HUES6 (cell line): ENCODE data around the gene ELMO2.

Experiments used
- H3K27ac ChIP-seq: 2 replicates; pipeline ENCODE4 v1.7.0; 2013; ENCODE audit warnings: low read depth, mild to moderate bottlenecking, low read length, inconsistent platforms
- H3K27me3 ChIP-seq: 2 replicates; pipeline ENCODE4 v1.6.1; 2013; ENCODE audit warnings: low read length; ENCODE audit not compliant: control insufficient read depth, insufficient read depth
- H3K36me3 ChIP-seq: 2 replicates; pipeline ENCODE4 v1.6.1; 2013; ENCODE audit warnings: low read length; ENCODE audit not compliant: control insufficient read depth, insufficient read depth
- H3K4me1 ChIP-seq: 2 replicates; pipeline ENCODE4 v1.6.1; 2013; ENCODE audit warnings: low read length; ENCODE audit not compliant: control insufficient read depth, insufficient read depth
- H3K4me3 ChIP-seq: 2 replicates; pipeline ENCODE4 v1.5.1; 2013; ENCODE audit warnings: low read depth, low read length
- H3K9ac ChIP-seq: one replicate; pipeline ENCODE4 v1.6.1; 2013; ENCODE audit warnings: mild to moderate bottlenecking, low read length
- H3K9me3 ChIP-seq: 2 replicates; pipeline ENCODE4 v1.6.1; 2013; ENCODE audit warnings: low read depth, low read length; ENCODE audit not compliant: control insufficient read depth, insufficient read depth

ELMO2 gene

DNA sequence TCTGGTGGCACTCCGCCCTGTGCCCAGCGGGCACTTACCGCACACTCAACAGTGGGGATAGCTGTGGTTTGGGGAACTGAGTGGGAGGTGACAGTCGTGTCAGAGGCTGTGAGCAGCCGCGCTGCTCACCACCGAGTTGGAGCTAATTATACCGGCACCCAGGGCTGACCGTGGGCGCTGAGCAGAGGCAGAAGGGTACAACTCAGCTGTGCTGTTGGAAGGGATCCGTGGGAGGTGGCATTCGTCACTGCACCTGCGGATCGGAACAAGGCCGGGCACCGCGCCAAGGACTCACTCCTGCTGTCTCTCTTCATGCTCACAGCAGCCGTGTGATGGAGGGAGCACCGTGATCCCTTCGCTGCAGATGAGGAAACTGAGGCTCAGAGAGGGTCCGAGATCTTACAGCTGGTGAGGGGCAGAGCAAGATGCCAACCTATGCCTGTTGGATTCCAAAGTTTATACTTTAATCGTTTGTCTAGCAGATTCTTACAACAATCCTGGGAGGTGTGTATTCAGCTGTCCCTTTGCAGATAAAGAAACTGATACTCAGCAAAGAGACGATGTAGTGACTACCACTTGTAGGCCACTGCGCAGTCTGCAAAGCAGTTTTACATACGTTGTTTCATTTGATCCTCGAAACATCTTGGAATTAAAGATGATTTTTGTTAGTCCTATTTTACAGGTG is 713 bp upstream of the ELMO2 start:
- no peaks in the 10 kb centered on the region for H3K36me3 ChIP-seq
- H3K4me3 ChIP-seq: peak overlapping the region; percentile 87
- H3K9ac ChIP-seq: peak overlapping the region; percentile 32
- H3K27me3 ChIP-seq: peaks cover 3% of the 10 kb centered on the region; the same call in 1 of the 2 replicates
- no peak overlapping the region for H3K27ac ChIP-seq
- no peaks in the 10 kb centered on the region for H3K9me3 ChIP-seq
- H3K4me1 ChIP-seq: peaks cover 16% of the 10 kb centered on the region

DNA sequence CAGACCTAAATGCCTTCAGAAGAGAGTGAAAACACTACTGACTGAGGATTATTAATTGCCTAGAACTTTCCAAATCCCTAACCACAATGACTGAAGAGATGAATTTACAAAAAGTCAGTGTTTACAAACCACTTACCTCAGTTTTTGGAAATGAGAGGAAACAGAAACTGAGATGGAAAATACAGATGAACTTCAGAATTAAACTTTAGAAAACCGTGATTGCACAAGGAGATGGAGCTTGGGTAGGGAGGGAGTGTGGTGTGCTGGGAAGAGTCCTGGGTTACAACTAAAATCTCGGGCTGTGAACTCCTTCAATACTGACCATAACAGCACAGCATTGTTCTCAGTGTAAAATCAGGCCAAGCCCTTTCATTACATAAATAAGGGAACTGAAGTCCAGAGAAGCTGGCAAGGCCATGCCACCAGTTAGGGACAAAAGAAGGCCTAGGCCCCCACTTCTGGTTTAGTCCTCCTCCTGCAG is 4.0 kb downstream of the ELMO2 start:
- no peaks in the 10 kb centered on the region; the same call in 1 of the 2 replicates for H3K27me3 ChIP-seq
- no peak overlapping the region for H3K9ac ChIP-seq
- peaks cover 26% of the 10 kb centered on the region for H3K4me1 ChIP-seq
- H3K9me3 ChIP-seq: no peaks in the 10 kb centered on the region
- H3K27ac ChIP-seq: no peak overlapping the region
- H3K36me3 ChIP-seq: peaks cover 18% of the 10 kb centered on the region; the same call in 1 of the 2 replicates
- H3K4me3 ChIP-seq: no peak overlapping the region

DNA sequence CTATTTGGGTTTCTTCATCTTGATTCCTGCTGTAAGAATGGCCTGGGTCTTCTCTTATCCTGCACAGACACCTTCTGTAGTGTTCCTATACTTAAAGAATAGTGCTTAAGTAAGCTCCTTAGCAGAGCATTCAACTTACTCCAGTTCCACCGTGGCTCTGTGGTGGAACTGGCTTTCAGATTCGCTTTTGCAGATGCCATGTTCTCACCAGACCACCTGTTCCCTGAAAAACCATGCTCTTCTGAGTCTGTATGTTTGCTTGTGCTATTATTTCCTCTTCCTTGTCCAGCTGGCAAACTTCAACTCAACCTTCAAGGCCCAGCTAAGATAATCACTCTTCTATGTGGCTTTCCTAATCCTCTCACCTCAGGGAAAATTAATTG is 4.9 kb downstream of the ELMO2 start:
- Histone ChIP-seq H3K27ac (no peak overlapping the region), H3K9me3 (no peaks in the 10 kb centered on the region)

DNA sequence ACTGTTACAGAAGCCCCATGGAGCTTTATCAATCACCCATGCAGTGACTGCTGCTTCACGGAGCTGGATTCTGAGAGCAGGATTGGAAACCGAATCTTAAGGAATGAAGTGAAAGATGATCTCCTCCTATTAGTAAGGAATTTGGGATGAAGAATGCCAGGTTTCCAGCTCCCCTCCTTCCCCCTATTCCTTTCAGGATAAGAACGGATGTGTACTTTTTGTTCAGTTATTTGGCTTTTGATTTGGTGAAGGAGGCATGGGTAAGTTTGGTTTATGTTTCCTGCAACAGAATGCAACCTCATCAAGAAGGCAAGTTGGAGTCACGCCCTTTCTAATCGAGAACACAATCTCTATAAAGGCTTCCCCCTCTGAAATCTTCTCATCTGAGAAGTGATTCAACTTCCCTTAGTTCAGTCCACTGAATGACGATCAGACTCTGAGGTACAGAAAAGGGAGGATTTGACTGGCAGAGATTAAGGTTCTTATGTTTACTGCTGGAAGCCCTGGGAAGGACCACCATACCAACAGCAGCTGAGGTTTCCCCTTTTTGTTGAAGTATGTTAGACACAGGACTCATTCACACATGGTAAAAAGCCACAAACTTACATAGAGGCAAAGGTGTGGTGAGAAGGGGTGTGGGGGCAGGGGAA is 5.5 kb downstream of the ELMO2 start:
- Histone ChIP-seq H3K4me3 (no peak overlapping the region), H3K4me1 (peaks cover 21% of the 10 kb centered on the region), H3K9ac (peak overlapping the region; percentile 27), H3K36me3 (peaks cover 25% of the 10 kb centered on the region), H3K9me3 (no peaks in the 10 kb centered on the region), H3K27me3 (no peaks in the 10 kb centered on the region), H3K27ac (no peak overlapping the region)

More for the DNA sequence above, 4.9 kb downstream of the ELMO2 start:
- peaks cover 21% of the 10 kb centered on the region for H3K4me1 ChIP-seq
- H3K36me3 ChIP-seq: peaks cover 22% of the 10 kb centered on the region
- H3K27me3 ChIP-seq: no peaks in the 10 kb centered on the region
- H3K4me3 ChIP-seq: no peak overlapping the region
- H3K9ac ChIP-seq: peak overlapping the region; percentile 27

DNA sequence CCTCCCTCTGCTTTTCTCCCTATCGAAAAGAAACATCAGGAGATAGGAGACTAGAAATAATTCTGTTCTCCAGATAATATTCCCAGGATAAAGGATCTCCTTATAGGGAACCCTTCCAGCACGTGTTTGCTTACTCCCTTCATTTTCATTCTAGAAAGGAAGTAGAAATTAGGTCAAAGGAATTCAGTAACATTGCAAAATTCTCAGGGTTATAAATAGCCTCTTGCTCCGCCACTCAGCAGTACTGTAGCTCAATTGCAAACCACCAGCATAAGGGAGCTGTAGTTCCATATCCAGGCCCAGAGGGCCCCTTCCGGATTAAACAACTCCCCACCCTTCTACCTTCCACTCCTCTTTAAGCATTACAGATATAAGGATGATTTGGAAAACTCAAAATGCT is 6.2 kb downstream of the ELMO2 start:
- peaks cover 30% of the 10 kb centered on the region for H3K36me3 ChIP-seq
- H3K27me3 ChIP-seq: no peaks in the 10 kb centered on the region
- no peak overlapping the region for H3K27ac ChIP-seq
- no peak overlapping the region for H3K4me3 ChIP-seq
- no peak overlapping the region for H3K9ac ChIP-seq
- H3K9me3 ChIP-seq: no peaks in the 10 kb centered on the region
- peaks cover 20% of the 10 kb centered on the region for H3K4me1 ChIP-seq

DNA sequence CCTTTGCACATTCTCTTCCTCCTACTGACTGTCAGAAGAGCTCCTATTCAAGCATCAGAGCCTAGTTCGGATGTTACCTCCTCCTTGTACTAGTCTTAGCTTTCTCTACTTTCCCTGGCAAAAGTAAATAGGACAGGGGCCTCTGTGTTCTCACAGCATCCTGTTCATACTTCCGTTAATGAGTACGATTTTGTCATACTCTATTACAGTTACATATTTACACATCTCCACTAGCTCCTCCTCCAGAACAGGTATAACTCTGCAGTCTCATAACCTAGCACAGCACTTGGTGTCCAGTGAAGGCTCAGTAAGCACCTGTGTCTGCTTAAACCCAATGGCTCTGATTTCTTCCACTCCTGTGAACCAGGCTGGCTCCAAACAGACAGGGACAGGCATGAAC is 7.0 kb downstream of the ELMO2 start:
- peaks cover 36% of the 10 kb centered on the region for H3K36me3 ChIP-seq
- peaks cover 17% of the 10 kb centered on the region for H3K4me1 ChIP-seq
- no peak overlapping the region for H3K27ac ChIP-seq
- H3K4me3 ChIP-seq: no peak overlapping the region
- H3K9ac ChIP-seq: no peak overlapping the region
- H3K27me3 ChIP-seq: no peaks in the 10 kb centered on the region
- H3K9me3 ChIP-seq: no peaks in the 10 kb centered on the region

DNA sequence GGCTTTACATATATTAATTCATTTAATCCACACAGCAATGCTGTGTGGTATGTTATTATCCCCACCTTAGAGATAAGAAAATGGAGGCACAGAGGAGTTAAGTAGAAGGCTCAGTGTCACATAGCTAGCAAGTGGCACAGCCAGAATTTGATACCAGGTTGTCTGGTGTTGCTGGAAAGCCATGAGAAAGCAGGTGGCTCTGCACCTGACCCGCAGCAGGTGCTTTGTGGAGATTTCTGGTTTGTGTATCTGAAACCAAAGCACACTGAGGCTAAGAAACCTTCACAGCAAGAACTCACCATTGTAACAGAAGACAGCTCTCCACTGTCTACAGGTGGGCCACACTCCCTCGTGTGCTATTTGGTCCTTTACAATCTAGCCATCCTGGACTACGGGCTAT is 7.5 kb downstream of the ELMO2 start:
- H3K27me3 ChIP-seq: no peaks in the 10 kb centered on the region
- H3K4me3 ChIP-seq: no peak overlapping the region
- H3K9ac ChIP-seq: no peak overlapping the region
- H3K4me1 ChIP-seq: peaks cover 17% of the 10 kb centered on the region
- H3K27ac ChIP-seq: no peak overlapping the region
- H3K9me3 ChIP-seq: no peaks in the 10 kb centered on the region
- H3K36me3 ChIP-seq: peaks cover 40% of the 10 kb centered on the region

DNA sequence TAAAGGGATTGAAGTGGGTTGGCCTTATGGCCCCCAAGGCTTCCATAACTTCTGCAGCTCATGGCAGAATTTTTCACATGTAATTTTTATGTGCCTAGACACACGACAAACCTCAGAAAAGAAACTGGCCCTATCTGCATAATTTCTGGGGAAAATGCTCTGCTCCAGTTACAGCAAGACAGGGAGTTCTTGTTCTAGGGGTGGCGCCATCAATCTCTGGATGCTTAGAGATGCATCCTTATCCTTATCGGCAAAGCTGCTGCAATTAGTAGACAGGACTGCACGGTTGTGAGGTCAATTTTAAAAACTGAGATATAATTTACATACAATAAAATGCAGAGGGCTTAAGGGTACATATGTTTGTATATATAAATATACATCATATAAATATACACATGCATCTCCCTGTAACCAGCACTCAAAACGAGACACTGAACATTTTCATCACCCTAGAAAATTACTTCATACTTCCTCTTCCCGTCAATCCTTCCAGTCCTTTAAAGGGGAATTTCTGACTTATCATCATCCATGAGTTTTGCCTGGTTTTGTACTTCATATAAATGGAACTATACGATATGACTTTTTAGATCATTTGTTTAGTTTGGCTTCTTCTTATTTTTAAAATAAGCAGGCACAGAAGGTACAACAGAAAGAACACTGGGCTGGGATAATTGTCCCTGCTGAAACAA is 10.2 kb downstream of the ELMO2 start:
- Histone ChIP-seq H3K36me3 (peaks cover 68% of the 10 kb centered on the region), H3K9me3 (no peaks in the 10 kb centered on the region), H3K9ac (no peak overlapping the region), H3K4me3 (no peak overlapping the region), H3K27ac (no peak overlapping the region), H3K27me3 (no peaks in the 10 kb centered on the region), H3K4me1 (peaks cover 9% of the 10 kb centered on the region)

DNA sequence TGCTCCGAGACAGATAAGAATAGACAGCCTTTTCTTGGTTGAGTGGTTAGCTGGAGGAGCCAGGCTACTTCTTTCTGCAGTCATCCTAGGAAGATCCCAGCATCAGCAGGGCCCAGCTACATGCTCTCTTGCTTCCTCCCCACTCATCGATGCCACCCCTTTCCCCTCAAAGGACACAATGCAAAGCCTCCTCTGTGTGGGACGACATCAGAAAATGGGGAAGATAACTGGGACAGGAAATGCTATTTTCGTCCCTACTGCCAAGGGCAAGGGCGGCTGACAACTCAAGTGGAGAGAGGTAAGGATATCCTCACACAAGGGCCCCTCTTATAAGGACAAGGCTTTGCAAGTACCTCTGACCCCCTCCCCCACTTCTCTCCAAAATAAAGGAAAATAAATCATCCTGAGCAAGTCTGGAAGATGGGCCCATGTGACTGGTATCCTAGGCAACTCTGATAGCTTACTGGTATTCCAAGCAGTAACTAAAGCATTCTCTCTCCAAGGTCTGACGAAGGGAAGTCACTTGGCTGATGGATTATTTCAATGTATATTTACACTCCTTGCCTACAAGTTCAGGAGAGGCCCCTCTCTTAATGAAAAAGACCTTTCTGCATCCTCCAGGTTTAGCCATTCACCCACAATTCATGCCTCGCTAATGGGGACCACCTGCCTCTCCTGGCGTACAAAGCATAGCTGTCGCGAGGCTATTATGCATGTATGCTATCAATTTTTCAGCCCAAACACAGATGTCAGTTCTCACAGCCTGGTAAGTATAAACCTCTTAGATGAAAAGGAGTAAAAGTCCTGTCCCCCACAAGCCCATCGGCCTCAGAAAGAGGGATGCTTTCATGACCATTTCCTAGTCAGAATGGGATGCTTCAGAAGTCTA is 11.3 kb downstream of the ELMO2 start:
- Histone ChIP-seq H3K9me3 (no peaks in the 10 kb centered on the region), H3K4me1 (no peaks in the 10 kb centered on the region), H3K27me3 (no peaks in the 10 kb centered on the region), H3K4me3 (no peak overlapping the region), H3K27ac (no peak overlapping the region), H3K9ac (no peak overlapping the region), H3K36me3 (peaks cover 71% of the 10 kb centered on the region)

DNA sequence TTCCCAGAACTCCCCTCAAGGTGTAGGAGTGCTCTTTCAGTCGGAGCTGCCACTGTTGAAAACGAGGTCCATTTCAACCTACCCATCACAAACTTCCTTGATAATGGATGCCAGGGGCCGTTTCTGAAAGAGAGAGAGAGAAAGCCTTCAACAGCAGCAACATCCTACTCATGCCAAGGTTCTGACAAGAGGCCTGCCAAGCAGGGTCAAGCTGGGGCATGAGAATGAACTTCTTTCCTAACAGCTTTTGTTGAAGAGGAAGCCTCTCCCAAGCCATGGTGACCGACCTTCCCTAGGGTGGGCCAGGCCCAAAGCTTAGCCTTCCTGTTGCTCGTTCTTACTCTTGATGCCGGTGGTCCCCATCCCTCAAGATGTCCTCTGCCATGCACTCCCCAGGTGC is 12.4 kb downstream of the ELMO2 start:
- Histone ChIP-seq H3K27ac (no peak overlapping the region), H3K9ac (no peak overlapping the region), H3K36me3 (peaks cover 71% of the 10 kb centered on the region), H3K27me3 (no peaks in the 10 kb centered on the region), H3K4me1 (no peaks in the 10 kb centered on the region), H3K9me3 (no peaks in the 10 kb centered on the region), H3K4me3 (no peak overlapping the region)
